PC-3 (cell line): Measurements from ENCODE around the gene GRIN2D. TPM values are rescaled to one million over a fixed set of nuclear protein-coding genes. Genes with fewer than 3 reads are reported as not detected.

Experiments
- ATAC-seq: fragments of 200-7000 bp; cut with Tn5 transposase; 2 replicates; pipeline ENCODE4 v1.9.1; 2020; ENCODE audit warnings: mild to moderate bottlenecking, moderate library complexity
- Bru-seq: library from RNA; stranded (reverse); fragments of 400-500 nt; gene quantifications from one replicate; lab custom pipeline; 2021; lab: Mats Ljungman, UMichigan
- BruChase-seq, 2 experiments: library from RNA; stranded (reverse); fragments of 400-500 nt; gene quantifications; one replicate each; lab custom pipeline; 2021; lab: Mats Ljungman, UMichigan
- BruUV-seq: library from RNA; stranded (reverse); fragments of 400-500 nt; replicated peaks from 2 replicates; lab custom pipeline; 2021; lab: Mats Ljungman, UMichigan
- CTCF ChIA-PET: fragments of 300-600 bp; sonication (Branson Sonifier 250); formaldehyde crosslinking; loops from one replicate; lab custom pipeline; 2022; ENCODE audit warnings: antibody characterized with exemption; lab: Charles Lee
- POLR2A ChIA-PET: fragments of 300-600 bp; sonication (Branson Sonifier 250); formaldehyde crosslinking; loops from one replicate; lab custom pipeline; 2022; ENCODE audit warnings: antibody characterized with exemption; ENCODE audit not compliant: unreplicated experiment; lab: Charles Lee
- DNase-seq: peaks from one replicate; pipeline ENCODE4 v3.0.0-alpha.2; 2015
- H2AFZ ChIP-seq: fragments of 300-600 bp; sonication (generic); 2 replicates; pipeline ENCODE4 v1.6.0; 2016; ENCODE audit warnings: antibody characterized with exemption, low read length
- H3F3A ChIP-seq: fragments of 300-600 bp; sonication (generic); one replicate; pipeline ENCODE4 v1.6.0; 2017; ENCODE audit warnings: antibody characterized with exemption, low read length, control low read depth, mild to moderate bottlenecking; ENCODE audit not compliant: unreplicated experiment
- H3K27ac ChIP-seq: fragments of 300-600 bp; sonication (generic); 2 replicates; pipeline ENCODE4 v1.5.1; 2016; ENCODE audit warnings: mild to moderate bottlenecking, low read length
- H3K27me3 ChIP-seq: fragments of 300-600 bp; sonication (generic); 2 replicates; pipeline ENCODE4 v1.6.1; 2016; ENCODE audit warnings: low read length, mixed read lengths
- H3K36me3 ChIP-seq: fragments of 300-600 bp; sonication (generic); 2 replicates; pipeline ENCODE4 v1.6.1; 2016; ENCODE audit warnings: low read depth, mixed run types, low read length, mixed read lengths
- H3K4me1 ChIP-seq: fragments of 300-600 bp; sonication (generic); 2 replicates; pipeline ENCODE4 v1.5.1; 2016; ENCODE audit warnings: low read length; ENCODE audit not compliant: insufficient read depth
- H3K4me2 ChIP-seq: fragments of 300-600 bp; sonication (generic); 2 replicates; pipeline ENCODE4 v1.6.0; 2016; ENCODE audit warnings: low read length
- H3K4me3 ChIP-seq: fragments of 300-600 bp; sonication (generic); 2 replicates; pipeline ENCODE4 v1.5.1; 2016; ENCODE audit warnings: mild to moderate bottlenecking, low read length, mixed read lengths
- H3K79me2 ChIP-seq: fragments of 300-600 bp; sonication (generic); 2 replicates; pipeline ENCODE4 v1.6.1; 2017; ENCODE audit warnings: low read length, mixed read lengths
- H3K9ac ChIP-seq: fragments of 300-600 bp; sonication (generic); 2 replicates; pipeline ENCODE4 v1.6.0; 2016; ENCODE audit warnings: mild to moderate bottlenecking, low read length
- H3K9me2 ChIP-seq: fragments of 300-600 bp; sonication (generic); replicated peaks from 2 replicates; pipeline ENCODE4 v1.6.1; 2016; ENCODE audit warnings: mixed run types, low read length, mixed read lengths
- H3K9me3 ChIP-seq: fragments of 300-600 bp; sonication (generic); 2 replicates; pipeline ENCODE4 v1.6.1; 2016; ENCODE audit warnings: low read length, mixed read lengths
- H4K20me1 ChIP-seq: fragments of 300-600 bp; sonication (generic); 2 replicates; pipeline ENCODE4 v1.6.1; 2016; ENCODE audit warnings: low read length, mixed read lengths
- EZH2 ChIP-seq: fragments of 300-600 bp; sonication (generic); IDR thresholded peaks from one replicate; pipeline ENCODE4 v1.6.1; 2017; ENCODE audit warnings: antibody characterized with exemption, mild to moderate bottlenecking, low read length; ENCODE audit not compliant: unreplicated experiment
- EZH2phosphoT487 ChIP-seq: fragments of 300-600 bp; sonication (generic); IDR thresholded peaks from 2 replicates; pipeline ENCODE4 v1.6.1; 2018; ENCODE audit warnings: mild to moderate bottlenecking, antibody characterized with exemption, low read length, borderline replicate concordance
- intact Hi-C: fragments of 100-400 bp; cut with micrococcal nuclease; formaldehyde crosslinking; loops from 2 replicates; pipeline ENCODE4 v1.9.0; 2023
- long read RNA-seq: library from polyadenylated mRNA; unstranded; transcript quantifications from one replicate; pipeline ENCODE4 v2.0.0, GENCODE V29; 2021; ENCODE audit not compliant: unreplicated experiment
- total RNA-seq: library from RNA; depleted of rRNA; stranded (reverse); fragments of >200 nt; gene quantifications from 2 replicates; pipeline ENCODE4 v1.2.3, GENCODE V29; 2014; rRNA removed
- TF ChIP-seq, protein P1 (sequence below): fragments of 300-600 bp; sonication (generic); conservative IDR thresholded peaks from 2 replicates; pipeline ENCODE4 v1.5.1; 2017; ENCODE audit warnings: antibody characterized with exemption, low read depth, mild to moderate bottlenecking, low read length

The GRIN2D gene
- total RNA-seq, result 0.51 and 1.0 TPM in 2 replicates
- percentile 32 among the genes with signal in this experiment for Bru-seq, nascent RNA
- percentile 30 among the genes with signal in this experiment for BruChase-seq, experiment 1, labeled RNA remaining after a 6-hour chase
- BruChase-seq, experiment 2, labeled RNA remaining after a 2-hour chase, result percentile 26 among the genes with signal in this experiment
- long read RNA-seq, partial matches to known transcripts, result 5 of 8 reads
- long read RNA-seq, other reads (novel, unspliced or antisense), result 3 of 8 reads

DNA sequence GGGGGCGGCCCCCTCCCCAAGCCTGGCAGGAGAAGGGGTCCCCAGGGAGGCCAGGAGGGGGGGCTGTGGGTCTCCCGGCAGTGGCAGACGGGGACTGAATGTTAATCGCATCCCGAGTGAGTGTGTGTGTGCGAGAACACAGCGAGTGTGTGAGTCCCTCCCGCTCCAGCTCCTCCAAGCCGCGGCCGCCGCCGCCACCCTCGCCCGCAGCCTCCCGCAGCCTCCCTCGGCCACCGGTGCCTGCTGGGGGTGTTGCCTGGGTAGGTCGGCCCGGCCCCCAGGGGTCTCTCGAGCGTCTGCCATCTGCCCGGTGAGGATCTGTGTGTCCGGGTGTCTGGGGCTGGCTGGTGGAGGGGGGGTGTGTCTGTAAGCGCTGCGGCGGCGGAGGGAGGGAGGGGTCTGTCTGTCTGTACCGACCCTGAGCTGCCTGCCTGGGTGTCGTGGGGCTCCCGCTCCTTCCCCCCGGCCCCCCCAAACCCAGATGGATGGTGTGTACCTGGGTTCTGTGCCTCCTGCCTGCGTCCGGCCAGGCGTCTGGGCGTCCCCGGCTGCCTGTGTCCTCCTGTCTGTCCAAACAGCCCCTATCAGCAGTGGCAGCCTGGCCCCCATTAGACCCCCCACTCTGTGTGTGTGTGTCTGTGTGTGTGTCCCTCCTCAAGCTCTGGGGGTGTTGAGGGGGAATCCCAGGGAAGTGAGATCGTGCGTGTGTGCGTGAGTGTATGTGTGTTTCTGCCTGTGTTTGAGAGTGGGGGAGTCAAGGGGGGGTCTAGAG is at the start of gene GRIN2D:
Gene GRIN2D, plus strand, starts transcription at position 110 of the 772 bp plus-strand sequence. CDS start 4,725 bp downstream, outside the sequence.
- intact Hi-C loops, result loop anchor here (5.0 kb wide), 1 partner anchor 54 kb away; the partner anchor contains the start of gene GRWD1
- CTCF ChIA-PET, result no interaction called here
- no peak within 1 kb of the TSS for H3K9ac ChIP-seq

DNA sequence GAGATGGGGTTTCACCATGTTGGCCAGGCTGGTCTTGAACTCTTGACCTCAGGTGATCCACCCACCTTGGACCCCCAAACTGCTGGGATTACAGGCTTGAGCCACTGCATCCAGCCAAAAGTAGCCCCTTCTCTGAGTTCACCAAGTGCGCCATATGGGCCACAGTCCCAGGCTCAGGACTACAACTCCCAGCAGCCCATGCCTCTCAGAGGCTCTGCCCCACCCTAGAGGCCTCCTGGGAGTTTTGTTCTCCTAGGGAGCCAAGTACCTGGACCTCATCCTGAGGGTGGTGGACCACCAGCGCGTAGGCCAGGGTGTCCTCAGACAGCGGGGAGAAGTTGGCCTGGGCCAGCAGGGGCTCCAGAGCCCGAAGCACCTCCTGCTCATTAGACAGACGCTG is 48.6 kb upstream of the GRIN2D start:
- POLR2A ChIA-PET, result no interaction called here
- intact Hi-C loops, result no loop called here
- no peaks in the 10 kb centered on the region for H4K20me1 ChIP-seq
- no peak overlapping the region for H2AFZ ChIP-seq
- no peaks in the 10 kb centered on the region for H3F3A ChIP-seq
- H3K27ac ChIP-seq, result no peak overlapping the region
- no peaks in the 10 kb centered on the region for H3K27me3 ChIP-seq
- BruUV-seq, result no TSS peak
- H3K36me3 ChIP-seq, result no peaks in the 10 kb centered on the region
- ATAC-seq (no peak), DNase-seq (no peak)
- CTCF ChIA-PET, result no interaction called here
- H3K79me2 ChIP-seq, result no peaks in the 10 kb centered on the region
- no peak overlapping the region for H3K4me3 ChIP-seq
- H3K4me2 ChIP-seq, result no peak overlapping the region
- H3K9me3 ChIP-seq, result no peaks in the 10 kb centered on the region
- no peak overlapping the region for H3K9ac ChIP-seq
- no peaks in the 10 kb centered on the region for H3K9me2 ChIP-seq
- TF ChIP-seq, protein P1, sequence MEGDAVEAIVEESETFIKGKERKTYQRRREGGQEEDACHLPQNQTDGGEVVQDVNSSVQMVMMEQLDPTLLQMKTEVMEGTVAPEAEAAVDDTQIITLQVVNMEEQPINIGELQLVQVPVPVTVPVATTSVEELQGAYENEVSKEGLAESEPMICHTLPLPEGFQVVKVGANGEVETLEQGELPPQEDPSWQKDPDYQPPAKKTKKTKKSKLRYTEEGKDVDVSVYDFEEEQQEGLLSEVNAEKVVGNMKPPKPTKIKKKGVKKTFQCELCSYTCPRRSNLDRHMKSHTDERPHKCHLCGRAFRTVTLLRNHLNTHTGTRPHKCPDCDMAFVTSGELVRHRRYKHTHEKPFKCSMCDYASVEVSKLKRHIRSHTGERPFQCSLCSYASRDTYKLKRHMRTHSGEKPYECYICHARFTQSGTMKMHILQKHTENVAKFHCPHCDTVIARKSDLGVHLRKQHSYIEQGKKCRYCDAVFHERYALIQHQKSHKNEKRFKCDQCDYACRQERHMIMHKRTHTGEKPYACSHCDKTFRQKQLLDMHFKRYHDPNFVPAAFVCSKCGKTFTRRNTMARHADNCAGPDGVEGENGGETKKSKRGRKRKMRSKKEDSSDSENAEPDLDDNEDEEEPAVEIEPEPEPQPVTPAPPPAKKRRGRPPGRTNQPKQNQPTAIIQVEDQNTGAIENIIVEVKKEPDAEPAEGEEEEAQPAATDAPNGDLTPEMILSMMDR, result no peak
- TF ChIP-seq EZH2phosphoT487, result no peak
- TF ChIP-seq EZH2, result no peak
- H3K4me1 ChIP-seq, result peaks cover 12% of the 10 kb centered on the region

More for the DNA sequence above, at the start of gene GRIN2D:
- H3K79me2 ChIP-seq, result peaks cover 22% of the 10 kb centered on the region
- no TSS peak for BruUV-seq
- no peaks in the 10 kb centered on the region; the same call in 1 of the 2 replicates for H3K36me3 ChIP-seq
- POLR2A ChIA-PET, result interaction anchor here (0.6 kb wide), 1 partner anchor 41 kb away, joined by 4 read pairs; no protein-coding TSS in a partner anchor
- ATAC-seq (peak; percentile 9; the same call in 1 of the 2 replicates), DNase-seq (peak; percentile 26)
- TF ChIP-seq, protein P1, result no peak; the same call in 1 of the 2 replicates
- no peak for TF ChIP-seq EZH2phosphoT487
- no peak for TF ChIP-seq EZH2
- no peaks in the 10 kb centered on the region for H3F3A ChIP-seq
- no peaks in the 10 kb centered on the region for H3K9me2 ChIP-seq
- no peaks in the 10 kb centered on the region; the same call in 1 of the 2 replicates for H3K27me3 ChIP-seq
- H3K4me2 ChIP-seq, result peak within 1 kb of the TSS; percentile 92
- no peaks in the 10 kb centered on the region for H3K9me3 ChIP-seq
- H2AFZ ChIP-seq, result peak within 1 kb of the TSS; percentile 76
- H4K20me1 ChIP-seq, result no peaks in the 10 kb centered on the region
- H3K27ac ChIP-seq, result no peak within 1 kb of the TSS
- H3K4me1 ChIP-seq, result peaks cover 9% of the 10 kb centered on the region
- peak within 1 kb of the TSS; percentile 65 for H3K4me3 ChIP-seq
